ENCODE data around the gene PRKCQ. TPM values are rescaled to one million over a fixed set of nuclear protein-coding genes. Genes with fewer than 3 reads are reported as not detected.

PRKCQ gene
- total and polyA plus RNA-seq, 2 of the 8 experiments (the other 6 are each of a cell fraction or from before 2014, with no cell fraction given): 9.1 to 22.6 TPM

DNA sequence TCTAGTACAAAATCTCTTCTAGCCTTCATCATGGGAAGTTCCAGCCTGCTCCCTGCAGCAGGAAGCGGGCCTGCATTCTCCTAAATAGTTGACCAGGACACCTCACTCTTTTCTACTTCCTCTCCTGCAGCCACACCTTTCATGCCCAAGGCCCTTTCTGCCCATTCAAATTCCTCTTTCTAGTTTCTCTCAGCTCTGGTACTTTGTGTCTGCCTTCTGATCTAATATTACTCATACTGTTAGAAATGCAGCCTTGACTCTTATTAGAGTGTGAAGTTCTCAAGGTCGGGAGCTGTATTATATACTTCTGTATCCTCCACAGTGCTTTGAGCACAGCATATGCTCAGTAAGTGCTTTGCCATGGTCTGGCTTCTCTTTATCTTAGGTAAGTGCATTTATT, 103.1 kb downstream of the PRKCQ start:
- H3K9ac ChIP-seq (replicated peaks in 1 of 4; ENCODE audit: extremely low read depth in 1 of 4, low read depth in 3 of 4, low read length in 3 of 4): no peak overlapping the region
- H3K23me2 ChIP-seq (ENCODE audit: low read depth, low read length): no peaks in the 10 kb centered on the region
- H2AFZ ChIP-seq (ENCODE audit: low read length): no peak overlapping the region
- no peak overlapping the region for H3K4me3 ChIP-seq (ENCODE audit: extremely low read depth in 1 of 4, insufficient read depth in 2 of 4, low read depth in 3 of 4, low read length in 4 of 4)
- WGBS, 2 experiments (ENCODE audit: extremely low coverage in 1 of 2, insufficient coverage in 1 of 2, insufficient read length in 1 of 2, insufficient replicate concordance in 2 of 2, low coverage in 1 of 2, low lambda C conversion rate in 2 of 2, missing lambda C conversion rate in 1 of 2): 95% methylated on average over 2 of the region's 2 CpGs; no CpG with 5 or more reads in 1 of the 2 experiments
- H3K14ac ChIP-seq (ENCODE audit: insufficient read length): no peak overlapping the region
- no peak overlapping the region for H3K4ac ChIP-seq (replicated peaks; ENCODE audit: insufficient read length, low read depth, low read length)
- no peak overlapping the region for H2BK12ac ChIP-seq (ENCODE audit: low read depth, low read length)
- FAIRE-seq: no peak
- H3K79me2 ChIP-seq (ENCODE audit: control insufficient read depth in 1 of 2, insufficient read depth in 2 of 2, low read length in 2 of 2): no peaks in the 10 kb centered on the region
- no peaks in the 10 kb centered on the region for H3K79me1 ChIP-seq (ENCODE audit: low read depth, low read length)
- DNase-seq (ENCODE audit: low read depth in 1 of 2, low spot score in 2 of 2): no peak
- H2BK120ac ChIP-seq (replicated peaks; ENCODE audit: low read depth, low read length): no peak overlapping the region
- no peaks in the 10 kb centered on the region for H3K4me1 ChIP-seq (replicated peaks in 1 of 4; ENCODE audit: control insufficient read depth in 3 of 4, insufficient read depth in 4 of 4, low read length in 3 of 4)
- H2BK15ac ChIP-seq (ENCODE audit: low read length): no peak overlapping the region
- H4K91ac ChIP-seq (replicated peaks; ENCODE audit: insufficient read length, low read length): no peak overlapping the region
- no peak overlapping the region for H3K27ac ChIP-seq (ENCODE audit: low read depth, low read length)
- no peak overlapping the region for H4K8ac ChIP-seq (ENCODE audit: extremely low read depth, insufficient read depth, low read length)
- no peaks in the 10 kb centered on the region for H3K9me3 ChIP-seq (ENCODE audit: insufficient read depth in 2 of 2, low read depth in 1 of 2, low read length in 1 of 2)
- no peak overlapping the region for H2BK5ac ChIP-seq (ENCODE audit: low read depth, low read length)
- H3K4me2 ChIP-seq (ENCODE audit: insufficient read depth in 1 of 2, low read depth in 2 of 2, low read length in 2 of 2): no peak overlapping the region
- no peak overlapping the region for H4K5ac ChIP-seq (ENCODE audit: insufficient read length, low read depth, low read length)
- no peaks in the 10 kb centered on the region for H3K27me3 ChIP-seq (replicated peaks in 1 of 4; ENCODE audit: control insufficient read depth in 3 of 4, extremely low read depth in 1 of 4, insufficient read depth in 3 of 4, low read length in 3 of 4)
- ChIA-PET CTCF (ENCODE audit: partially characterized antibody) (no interaction called here), POLR2A (ENCODE audit: partially characterized antibody) (no interaction called here)
- H3K56ac ChIP-seq (replicated peaks; ENCODE audit: insufficient read length, low read depth, low read length): no peak overlapping the region
- H3K18ac ChIP-seq (ENCODE audit: extremely low read depth, low read length): no peak overlapping the region
- no peak overlapping the region for H2BK20ac ChIP-seq (ENCODE audit: low read length)
- peaks cover 0 to 6% (median 3%) of the 10 kb centered on the region in 4 experiments; a peak in 4 of 8 replicates for H3K36me3 ChIP-seq (ENCODE audit: control insufficient read depth in 2 of 4, insufficient read depth in 4 of 4, low read length in 3 of 4)
- H3K23ac ChIP-seq (ENCODE audit: insufficient read length): no peak overlapping the region
- H4K20me1 ChIP-seq (replicated peaks in 1 of 2; ENCODE audit: control insufficient read depth in 1 of 2, insufficient read depth in 2 of 2, low read length in 2 of 2): no peaks in the 10 kb centered on the region
- H2AK5ac ChIP-seq (ENCODE audit: low read depth, low read length): no peak overlapping the region
- TF ChIP-seq CBX5 (IDR thresholded peaks at IDR 0.05; ENCODE audit: low read depth, low read length): no peak
- no peak for TF ChIP-seq SP1 (IDR thresholded peaks at IDR 0.05; ENCODE audit: low read depth, low read length)
- TF ChIP-seq SRF (IDR thresholded peaks at IDR 0.05; ENCODE audit: low read depth, low read length): no peak
- TF ChIP-seq EP300 (IDR thresholded peaks at IDR 0.05; ENCODE audit: borderline replicate concordance in 1 of 2, low read depth in 2 of 2, low read length in 2 of 2): no peak
- TF ChIP-seq, protein P1, sequence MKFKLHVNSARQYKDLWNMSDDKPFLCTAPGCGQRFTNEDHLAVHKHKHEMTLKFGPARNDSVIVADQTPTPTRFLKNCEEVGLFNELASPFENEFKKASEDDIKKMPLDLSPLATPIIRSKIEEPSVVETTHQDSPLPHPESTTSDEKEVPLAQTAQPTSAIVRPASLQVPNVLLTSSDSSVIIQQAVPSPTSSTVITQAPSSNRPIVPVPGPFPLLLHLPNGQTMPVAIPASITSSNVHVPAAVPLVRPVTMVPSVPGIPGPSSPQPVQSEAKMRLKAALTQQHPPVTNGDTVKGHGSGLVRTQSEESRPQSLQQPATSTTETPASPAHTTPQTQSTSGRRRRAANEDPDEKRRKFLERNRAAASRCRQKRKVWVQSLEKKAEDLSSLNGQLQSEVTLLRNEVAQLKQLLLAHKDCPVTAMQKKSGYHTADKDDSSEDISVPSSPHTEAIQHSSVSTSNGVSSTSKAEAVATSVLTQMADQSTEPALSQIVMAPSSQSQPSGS (IDR thresholded peaks at IDR 0.05; ENCODE audit: low read length): no peak
- TF ChIP-seq CBX8 (IDR thresholded peaks at IDR 0.05; ENCODE audit: borderline replicate concordance, low read depth, low read length): no peak
- no peak for TF ChIP-seq CEBPB (IDR thresholded peaks at IDR 0.05; ENCODE audit: low read depth, low read length)
- no peak for TF ChIP-seq GABPA (IDR thresholded peaks at IDR 0.05; ENCODE audit: borderline replicate concordance, insufficient read depth, low read length)
- no peak for TF ChIP-seq POLR2AphosphoS5 (IDR thresholded peaks at IDR 0.05; ENCODE audit: low read depth, low read length)
- TF ChIP-seq SIRT6 (IDR thresholded peaks at IDR 0.05; ENCODE audit: low read length): no peak
- no peak for TF ChIP-seq POU5F1 (IDR thresholded peaks at IDR 0.05; ENCODE audit: low read depth, low read length)
- TF ChIP-seq SIX5 (IDR thresholded peaks at IDR 0.05; ENCODE audit: low read depth, low read length): no peak
- TF ChIP-seq, protein P2, sequence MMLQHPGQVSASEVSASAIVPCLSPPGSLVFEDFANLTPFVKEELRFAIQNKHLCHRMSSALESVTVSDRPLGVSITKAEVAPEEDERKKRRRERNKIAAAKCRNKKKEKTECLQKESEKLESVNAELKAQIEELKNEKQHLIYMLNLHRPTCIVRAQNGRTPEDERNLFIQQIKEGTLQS (IDR thresholded peaks at IDR 0.05; ENCODE audit: insufficient read depth, low read depth, low read length): no peak
